ENCODE results near the gene ZDHHC11.
"Not testable (repeated sequence)": the region's sequence is repeated elsewhere in the genome, so short reads cannot be mapped to it uniquely, and the experiment has no call there.

The ZDHHC11 gene

GRCh38 chr5:842402-843221 is 8.2 kb downstream of the ZDHHC11 start:
- not testable (repeated sequence) for H3K9me3 ChIP-seq (ENCODE audit: low read length); H2AFZ ChIP-seq (ENCODE audit: low read depth, low read length); H3K4me1 ChIP-seq (ENCODE audit: insufficient read depth, low read length); H3K27me3 ChIP-seq (ENCODE audit: insufficient read depth, low read length); H3K4me3 ChIP-seq (ENCODE audit: low read length)
- peaks cover 10% of the 10 kb centered on the region for H3K36me3 ChIP-seq (ENCODE audit: insufficient read depth, low read length)

- not testable (repeated sequence) for H3K4me1 ChIP-seq (ENCODE audit: insufficient read depth, low read length); H3K9me3 ChIP-seq (ENCODE audit: low read length); H3K27me3 ChIP-seq (ENCODE audit: insufficient read depth, low read length)
Measured at GRCh38 chr5:841531-842401, 9.0 kb downstream of the ZDHHC11 start.

GRCh38 chr5:840974-841435 is 9.8 kb downstream of the ZDHHC11 start:
- not testable (repeated sequence) for H3K4me1 ChIP-seq (ENCODE audit: insufficient read depth, low read length); H3K9me3 ChIP-seq (ENCODE audit: low read length); H2AFZ ChIP-seq (ENCODE audit: low read depth, low read length); H3K4me3 ChIP-seq (ENCODE audit: low read length); H3K27me3 ChIP-seq (ENCODE audit: insufficient read depth, low read length)
- H3K36me3 ChIP-seq (ENCODE audit: insufficient read depth, low read length), result peaks cover 10% of the 10 kb centered on the region

More at GRCh38 chr5:841531-842401, 9.0 kb downstream of the ZDHHC11 start:
- H3K4me3 ChIP-seq (ENCODE audit: low read length); H2AFZ ChIP-seq (ENCODE audit: low read depth, low read length): not testable (repeated sequence)
- H3K36me3 ChIP-seq (ENCODE audit: insufficient read depth, low read length), result peaks cover 10% of the 10 kb centered on the region

GRCh38 chr5:840118-840973 is 10.4 kb downstream of the ZDHHC11 start:
- H3K4me3 ChIP-seq (ENCODE audit: low read length); H3K4me1 ChIP-seq (ENCODE audit: insufficient read depth, low read length); H3K27me3 ChIP-seq (ENCODE audit: insufficient read depth, low read length); H2AFZ ChIP-seq (ENCODE audit: low read depth, low read length); H3K9me3 ChIP-seq (ENCODE audit: low read length): not testable (repeated sequence)
- H3K36me3 ChIP-seq (ENCODE audit: insufficient read depth, low read length), result peaks cover 10% of the 10 kb centered on the region

- not testable (repeated sequence) for H3K9me3 ChIP-seq (ENCODE audit: low read length); H3K27me3 ChIP-seq (ENCODE audit: insufficient read depth, low read length); H3K4me1 ChIP-seq (ENCODE audit: insufficient read depth, low read length); H2AFZ ChIP-seq (ENCODE audit: low read depth, low read length); H3K4me3 ChIP-seq (ENCODE audit: low read length)
- H3K36me3 ChIP-seq (ENCODE audit: insufficient read depth, low read length), result peaks cover 10% of the 10 kb centered on the region
Measured at GRCh38 chr5:838431-838851, 12.3 kb downstream of the ZDHHC11 start.

- not testable (repeated sequence) for H3K27me3 ChIP-seq (ENCODE audit: insufficient read depth, low read length); H3K4me3 ChIP-seq (ENCODE audit: low read length); H3K4me1 ChIP-seq (ENCODE audit: insufficient read depth, low read length); H3K36me3 ChIP-seq (ENCODE audit: insufficient read depth, low read length); H2AFZ ChIP-seq (ENCODE audit: low read depth, low read length); H3K9me3 ChIP-seq (ENCODE audit: low read length)
Measured at GRCh38 chr5:837621-838121, 13.1 kb downstream of the ZDHHC11 start.

GRCh38 chr5:835933-836612 is 14.7 kb downstream of the ZDHHC11 start:
- H3K36me3 ChIP-seq (ENCODE audit: insufficient read depth, low read length); H3K4me1 ChIP-seq (ENCODE audit: insufficient read depth, low read length); H2AFZ ChIP-seq (ENCODE audit: low read depth, low read length); H3K27me3 ChIP-seq (ENCODE audit: insufficient read depth, low read length); H3K4me3 ChIP-seq (ENCODE audit: low read length); H3K9me3 ChIP-seq (ENCODE audit: low read length): not testable (repeated sequence)

GRCh38 chr5:834013-834412 is 16.8 kb downstream of the ZDHHC11 start:
- H3K27me3 ChIP-seq (ENCODE audit: insufficient read depth, low read length); H3K4me3 ChIP-seq (ENCODE audit: low read length): not testable (repeated sequence)

GRCh38 chr5:828194-828593 is 22.6 kb downstream of the ZDHHC11 start:
- H2AFZ ChIP-seq (ENCODE audit: low read depth, low read length); H3K9me3 ChIP-seq (ENCODE audit: low read length); H3K4me3 ChIP-seq (ENCODE audit: low read length); H3K27me3 ChIP-seq (ENCODE audit: insufficient read depth, low read length); H3K4me1 ChIP-seq (ENCODE audit: insufficient read depth, low read length): not testable (repeated sequence)
- H3K36me3 ChIP-seq (ENCODE audit: insufficient read depth, low read length), result peaks cover 14% of the 10 kb centered on the region

More at GRCh38 chr5:834013-834412, 16.8 kb downstream of the ZDHHC11 start:
- not testable (repeated sequence) for H3K4me1 ChIP-seq (ENCODE audit: insufficient read depth, low read length); H3K36me3 ChIP-seq (ENCODE audit: insufficient read depth, low read length); H3K9me3 ChIP-seq (ENCODE audit: low read length); H2AFZ ChIP-seq (ENCODE audit: low read depth, low read length)

GRCh38 chr5:825544-825943 is 25.2 kb downstream of the ZDHHC11 start:
- H3K4me3 ChIP-seq (ENCODE audit: low read length); H3K9me3 ChIP-seq (ENCODE audit: low read length); H2AFZ ChIP-seq (ENCODE audit: low read depth, low read length); H3K4me1 ChIP-seq (ENCODE audit: insufficient read depth, low read length); H3K27me3 ChIP-seq (ENCODE audit: insufficient read depth, low read length): not testable (repeated sequence)
- H3K36me3 ChIP-seq (ENCODE audit: insufficient read depth, low read length), result peaks cover 14% of the 10 kb centered on the region

GRCh38 chr5:821504-821903 is 29.3 kb downstream of the ZDHHC11 start:
- H3K27me3 ChIP-seq (ENCODE audit: insufficient read depth, low read length), result no peaks in the 10 kb centered on the region
- no peak overlapping the region for H3K4me3 ChIP-seq (ENCODE audit: low read length)
- H3K36me3 ChIP-seq (ENCODE audit: insufficient read depth, low read length), result peaks cover 20% of the 10 kb centered on the region
- no peak overlapping the region for H2AFZ ChIP-seq (ENCODE audit: low read depth, low read length)
- no peaks in the 10 kb centered on the region for H3K4me1 ChIP-seq (ENCODE audit: insufficient read depth, low read length)
- peaks cover 4% of the 10 kb centered on the region for H3K9me3 ChIP-seq (ENCODE audit: low read length)

GRCh38 chr5:820245-820644 is 30.5 kb downstream of the ZDHHC11 start:
- Histone ChIP-seq H3K36me3 (ENCODE audit: insufficient read depth, low read length) (peaks cover 20% of the 10 kb centered on the region), H3K9me3 (ENCODE audit: low read length) (peaks cover 4% of the 10 kb centered on the region), H2AFZ (ENCODE audit: low read depth, low read length) (no peak overlapping the region), H3K4me3 (ENCODE audit: low read length) (no peak overlapping the region), H3K4me1 (ENCODE audit: insufficient read depth, low read length) (no peaks in the 10 kb centered on the region), H3K27me3 (ENCODE audit: insufficient read depth, low read length) (no peaks in the 10 kb centered on the region)
